B cell (primary cell): ENCODE results near the gene FAM107B. TPM values are rescaled to one million over a fixed set of nuclear protein-coding genes. Genes with fewer than 3 reads are reported as not detected.

Source experiments
- ATAC-seq: fragments of 200-7000 bp; cut with Tn5 transposase; one replicate; pipeline ENCODE4 v1.10.0; 2021; ENCODE audit warnings: low read depth, mild to moderate bottlenecking, moderate number of reproducible peaks, moderate library complexity
- CTCF ChIA-PET: fragments of 350-600 bp; sonication (Branson Sonifier 250); formaldehyde crosslinking; loops from one replicate; lab custom pipeline; 2021; ENCODE audit warnings: antibody characterized with exemption, inconsistent platforms; lab: Charles Lee
- POLR2A ChIA-PET: fragments of 350-600 bp; sonication (Branson Sonifier 250); formaldehyde crosslinking; loops from one replicate; lab custom pipeline; 2021; ENCODE audit warnings: antibody characterized with exemption; lab: Charles Lee
- DNase-seq: peaks from one replicate; pipeline ENCODE4 v3.0.0; 2013
- H2AFZ ChIP-seq: 2 replicates; pipeline ENCODE4 v1.6.1; 2012; ENCODE audit warnings: mild to moderate bottlenecking, low read depth, low read length; ENCODE audit not compliant: insufficient read depth, poor library complexity, severe bottlenecking
- H3K27ac ChIP-seq, 2 donors: 1 replicate in 1 of 2; 2 replicates in 1 of 2; pipeline ENCODE4 v1.5.1; 2012 to 2013; ENCODE audit warnings: low read length in 2 of 2, mild to moderate bottlenecking in 2 of 2, moderate library complexity in 1 of 2
- H3K27me3 ChIP-seq, 4 experiments: fragments of 200-600 bp in 1 of 4; sonication (generic) in 1 of 4; replicated peaks in 1 of 4; 1 replicate in 2 of 4; 2 replicates in 2 of 4; pipeline versions ENCODE4 v1.6.1 to v1.7.0; 2013 to 2016; ENCODE audit warnings: low read length in 3 of 4, mild to moderate bottlenecking in 2 of 4, mixed read lengths in 1 of 4, moderate library complexity in 1 of 4; ENCODE audit not compliant: insufficient read depth in 4 of 4, control insufficient read depth in 3 of 4; ENCODE audit errors: control extremely low read depth in 1 of 4
- H3K36me3 ChIP-seq, 2 experiments: replicated peaks in 1 of 2; 1 replicate in 1 of 2; 2 replicates in 1 of 2; pipeline versions ENCODE4 v1.6.1 to v1.7.1; 2013; ENCODE audit warnings: low read length in 1 of 2; ENCODE audit not compliant: insufficient read depth in 2 of 2, control insufficient read depth in 1 of 2; ENCODE audit errors: control extremely low read depth in 1 of 2, extremely low read depth in 1 of 2
- H3K4me1 ChIP-seq, 2 donors: fragments of 200-600 bp in 1 of 2; sonication (generic) in 1 of 2; 1 replicate in 1 of 2; 2 replicates in 1 of 2; pipeline versions ENCODE4 v1.5.1 to v1.6.1; 2013 to 2017; ENCODE audit warnings: low read length in 2 of 2; ENCODE audit not compliant: control insufficient read depth in 2 of 2, insufficient read depth in 2 of 2
- H3K4me2 ChIP-seq: replicated peaks from 2 replicates; pipeline ENCODE3; 2012; ENCODE audit warnings: mild to moderate bottlenecking, low read depth, low read length; ENCODE audit not compliant: poor library complexity, severe bottlenecking
- H3K4me3 ChIP-seq, 5 experiments: fragments of 200-600 bp in 1 of 5; sonication (generic) in 1 of 5; 1 replicate in 3 of 5; 2 replicates in 2 of 5; pipeline versions ENCODE4 v1.5.1 to v1.7.0; 2011 to 2016; ENCODE audit warnings: low read length in 4 of 5, mild to moderate bottlenecking in 4 of 5, low read depth in 2 of 5, control low read depth in 1 of 5, moderate library complexity in 1 of 5; ENCODE audit not compliant: insufficient read depth in 1 of 5; ENCODE audit errors: control extremely low read depth in 1 of 5, extremely low read depth in 1 of 5
- H3K79me2 ChIP-seq: fragments of 200-600 bp; sonication (generic); one replicate; pipeline ENCODE4 v1.6.0; 2016; ENCODE audit warnings: low read length; ENCODE audit not compliant: control insufficient read depth, insufficient read depth
- H3K9ac ChIP-seq: fragments of 200-600 bp; sonication (generic); 2 replicates; pipeline ENCODE4 v1.6.1; 2017; ENCODE audit warnings: mild to moderate bottlenecking, low read length, moderate library complexity
- H3K9me3 ChIP-seq, 3 donors: one replicate each; pipeline versions ENCODE4 v1.6.1 to v1.7.1; 2013; ENCODE audit warnings: low read length in 2 of 3; ENCODE audit not compliant: control insufficient read depth in 2 of 3, insufficient read depth in 1 of 3; ENCODE audit errors: control extremely low read depth in 1 of 3
- H4K20me1 ChIP-seq: 2 replicates; pipeline ENCODE4 v1.6.0; 2012; ENCODE audit warnings: mild to moderate bottlenecking, low read length; ENCODE audit not compliant: insufficient read depth, control insufficient read depth, poor library complexity, severe bottlenecking
- H3K27ac Mint-ChIP-seq: one replicate; pipeline ENCODE4 v1.8.0; 2021; ENCODE audit warnings: mixed read lengths
- H3K27me3 Mint-ChIP-seq: one replicate; pipeline ENCODE4 v1.8.0; 2021; ENCODE audit warnings: mixed read lengths
- H3K4me1 Mint-ChIP-seq: one replicate; pipeline ENCODE4 v1.8.0; 2021; ENCODE audit warnings: mixed read lengths
- H3K4me3 Mint-ChIP-seq: one replicate; pipeline ENCODE4 v1.8.0; 2021; ENCODE audit warnings: mixed read lengths
- H3K9me3 Mint-ChIP-seq: one replicate; pipeline ENCODE4 v1.8.0; 2022; ENCODE audit warnings: mixed read lengths; ENCODE audit not compliant: insufficient read depth
- EZH2 ChIP-seq: IDR thresholded peaks from 2 replicates; pipeline ENCODE4 v1.6.1; 2012; ENCODE audit warnings: borderline replicate concordance, low read depth, mild to moderate bottlenecking, moderate library complexity, low read length; ENCODE audit not compliant: insufficient read depth, poor library complexity, severe bottlenecking
- WGBS: methylation state at CpG from one replicate; pipeline ENCODE4 v1.1.5; 2013; ENCODE audit warnings: missing lambda C conversion rate; ENCODE audit not compliant: insufficient coverage; 5-methylcytosine and 5-hydroxymethylcytosine counted together
- intact Hi-C: fragments of 100-400 bp; cut with micrococcal nuclease; formaldehyde crosslinking; loops from one replicate; pipeline ENCODE4 v1.10.0; 2022
- polyA plus RNA-seq: library from polyadenylated mRNA; depleted of rRNA; stranded (reverse); fragments of >200 nt; gene quantifications from 2 replicates; pipeline ENCODE4 v1.2.3, GENCODE V29; 2012
- total RNA-seq, 2 donors: library from RNA; stranded (reverse); fragments of 120-200 nt in 1 of 2; gene quantifications; 1 replicate in 1 of 2; 2 replicates in 1 of 2; pipeline versions ENCODE4 v1.2.3 to v1.2.4, GENCODE V29; 2013 to 2022
- TF ChIP-seq, protein P1 (sequence below): fragments of 200-600 bp; IDR thresholded peaks from one replicate; pipeline ENCODE4 v1.8.0; 2022; ENCODE audit warnings: antibody characterized with exemption, mild to moderate bottlenecking

Gene FAM107B
- total and polyA plus RNA-seq, 2 donors (not counting 1 experiment from before 2014, with no cell fraction given): 31.9 to 318 TPM

DNA sequence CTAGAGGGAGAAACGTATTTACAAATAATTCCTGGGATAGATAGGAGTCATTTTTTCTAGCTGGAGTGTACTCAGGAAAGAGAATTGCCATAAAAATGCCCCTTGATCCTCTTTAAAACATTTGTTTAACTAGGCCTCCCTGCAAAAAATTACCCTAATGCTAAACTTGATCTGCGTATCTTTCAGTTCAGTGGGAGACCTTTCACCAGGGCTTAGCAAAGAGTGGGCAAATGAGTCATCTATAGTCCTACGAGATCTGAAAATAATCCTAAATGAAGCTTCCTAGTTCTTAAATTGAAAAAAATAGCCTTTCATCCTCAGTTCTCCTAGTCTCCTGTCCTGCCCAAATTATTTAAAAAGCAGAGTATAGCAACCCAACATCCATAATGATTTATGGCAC lies 245.3 kb downstream of the FAM107B start:
- Histone ChIP-seq H4K20me1 (peaks cover 91% of the 10 kb centered on the region), H3K4me2 (no peak overlapping the region), H3K9ac (no peak overlapping the region), H3K27me3 (no peaks in the 10 kb centered on the region), H3K9me3 (peaks cover 0 to 1% (median 0%) of the 10 kb centered on the region in 3 donors), H3K36me3 (peaks cover 22 to 63% of the 10 kb centered on the region in 2 experiments), H3K4me3 (no peak overlapping the region), H3K4me1 (peaks cover 0 to 5% of the 10 kb centered on the region in 2 donors), H3K79me2 (peaks cover 91% of the 10 kb centered on the region), H2AFZ (no peak overlapping the region), H3K27ac (no peak overlapping the region)
- Mint-ChIP-seq H3K27ac (no peak overlapping the region), H3K27me3 (no peaks in the 10 kb centered on the region), H3K4me1 (peaks cover 32% of the 10 kb centered on the region), H3K9me3 (no peaks in the 10 kb centered on the region), H3K4me3 (no peak overlapping the region)
- no peak for DNase-seq
- TF ChIP-seq EZH2: no peak
- TF ChIP-seq, protein P1, sequence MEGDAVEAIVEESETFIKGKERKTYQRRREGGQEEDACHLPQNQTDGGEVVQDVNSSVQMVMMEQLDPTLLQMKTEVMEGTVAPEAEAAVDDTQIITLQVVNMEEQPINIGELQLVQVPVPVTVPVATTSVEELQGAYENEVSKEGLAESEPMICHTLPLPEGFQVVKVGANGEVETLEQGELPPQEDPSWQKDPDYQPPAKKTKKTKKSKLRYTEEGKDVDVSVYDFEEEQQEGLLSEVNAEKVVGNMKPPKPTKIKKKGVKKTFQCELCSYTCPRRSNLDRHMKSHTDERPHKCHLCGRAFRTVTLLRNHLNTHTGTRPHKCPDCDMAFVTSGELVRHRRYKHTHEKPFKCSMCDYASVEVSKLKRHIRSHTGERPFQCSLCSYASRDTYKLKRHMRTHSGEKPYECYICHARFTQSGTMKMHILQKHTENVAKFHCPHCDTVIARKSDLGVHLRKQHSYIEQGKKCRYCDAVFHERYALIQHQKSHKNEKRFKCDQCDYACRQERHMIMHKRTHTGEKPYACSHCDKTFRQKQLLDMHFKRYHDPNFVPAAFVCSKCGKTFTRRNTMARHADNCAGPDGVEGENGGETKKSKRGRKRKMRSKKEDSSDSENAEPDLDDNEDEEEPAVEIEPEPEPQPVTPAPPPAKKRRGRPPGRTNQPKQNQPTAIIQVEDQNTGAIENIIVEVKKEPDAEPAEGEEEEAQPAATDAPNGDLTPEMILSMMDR: no peak
- intact Hi-C loops: no loop called here
- 100% methylated on average over 1 of the region's 3 CpGs for WGBS
- ChIA-PET POLR2A (no interaction called here), CTCF (interaction anchor here (0.7 to 1.0 kb wide), 2 partner anchors 291 to 294 kb away, joined by 3 read pairs; no protein-coding TSS in a partner anchor)
- ATAC-seq: no peak

DNA sequence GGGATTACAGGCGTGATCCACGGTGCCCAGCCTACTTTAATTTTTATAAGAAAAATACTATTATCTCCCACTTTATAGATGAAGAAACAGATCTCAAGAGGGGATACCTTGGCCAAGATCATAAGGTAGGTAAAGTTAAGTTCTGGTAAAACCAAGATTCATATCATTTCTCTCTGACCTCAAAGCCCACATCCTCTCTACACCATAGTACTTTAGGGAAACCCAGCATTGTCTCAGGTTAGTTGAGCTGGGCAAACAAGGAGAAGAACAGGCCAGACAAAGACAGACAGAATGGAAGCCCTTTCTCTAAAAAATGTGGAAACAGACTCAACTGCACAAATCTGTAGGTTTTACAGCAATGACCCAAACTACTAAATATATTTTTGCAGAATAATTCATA lies 246.2 kb downstream of the FAM107B start:
- no peak overlapping the region for H3K27ac ChIP-seq
- H3K9me3 Mint-ChIP-seq: no peaks in the 10 kb centered on the region
- peaks cover 22 to 57% of the 10 kb centered on the region in 2 experiments for H3K36me3 ChIP-seq
- H3K4me1 Mint-ChIP-seq: peaks cover 28% of the 10 kb centered on the region
- H3K27ac Mint-ChIP-seq: no peak overlapping the region
- H3K4me2 ChIP-seq: no peak overlapping the region
- WGBS: no CpG with 5 or more reads among the region's 2 CpGs
- H3K79me2 ChIP-seq: peaks cover 86% of the 10 kb centered on the region
- H3K4me3 Mint-ChIP-seq: no peak overlapping the region
- H3K27me3 ChIP-seq: no peaks in the 10 kb centered on the region
- no peak overlapping the region for H3K4me3 ChIP-seq
- H2AFZ ChIP-seq: no peak overlapping the region
- intact Hi-C loops: no loop called here
- ChIA-PET POLR2A (no interaction called here), CTCF (interaction anchor here (0.7 to 1.0 kb wide), 2 partner anchors 292 to 295 kb away, joined by 3 read pairs; no protein-coding TSS in a partner anchor)
- H3K9ac ChIP-seq: no peak overlapping the region
- peaks cover 0 to 5% of the 10 kb centered on the region in 2 donors for H3K4me1 ChIP-seq
- H3K9me3 ChIP-seq: peaks cover 0 to 1% (median 0%) of the 10 kb centered on the region in 3 donors
- ATAC-seq: no peak
- peaks cover 84% of the 10 kb centered on the region for H4K20me1 ChIP-seq
- TF ChIP-seq, protein P1: no peak
- TF ChIP-seq EZH2: no peak
- no peaks in the 10 kb centered on the region for H3K27me3 Mint-ChIP-seq
- DNase-seq: no peak
